Stromal cell of bone marrow (primary cell): Measurements from ENCODE around the gene TREH.
"Not testable (repeated sequence)": the region's sequence is repeated elsewhere in the genome, so short reads cannot be mapped to it uniquely, and the experiment has no call there.

Source experiments
- DNase-seq: peaks from one replicate; pipeline ENCODE4 v3.0.0-alpha.2; 2012; ENCODE audit warnings: low read depth

The TREH gene

GRCh38 chr11:118628861-118629549 is 50.4 kb downstream of the TREH start:
- no peak for DNase-seq

GRCh38 chr11:118628432-118628831 is 51.0 kb downstream of the TREH start:
- DNase-seq, result no peak

- DNase-seq, result no peak
These were observed 51.4 kb downstream of the TREH start for GRCh38 chr11:118628031-118628430.

GRCh38 chr11:118627566-118627965 is 51.9 kb downstream of the TREH start:
- DNase-seq, result no peak

- no peak for DNase-seq
These were observed 53.5 kb downstream of the TREH start for GRCh38 chr11:118625976-118626375.

GRCh38 chr11:118625036-118625690 is 54.3 kb downstream of the TREH start:
- DNase-seq, result no peak

GRCh38 chr11:118623269-118623655 is 56.2 kb downstream of the TREH start:
- DNase-seq, result no peak

- no peak for DNase-seq
These were observed 56.8 kb downstream of the TREH start for GRCh38 chr11:118622376-118623268.

- DNase-seq, result no peak
These were observed 57.6 kb downstream of the TREH start for GRCh38 chr11:118621784-118622375.

GRCh38 chr11:118621071-118621783 is 58.2 kb downstream of the TREH start:
- peak; percentile 79 for DNase-seq

- DNase-seq, result no peak
These were observed 58.9 kb downstream of the TREH start for GRCh38 chr11:118620529-118621070.

GRCh38 chr11:118619444-118620197 is 59.8 kb downstream of the TREH start:
- DNase-seq, result peak; percentile 96

- peak; percentile 66 for DNase-seq
These were observed 60.5 kb downstream of the TREH start for GRCh38 chr11:118618991-118619375.

- DNase-seq, result no peak
These were observed 61.1 kb downstream of the TREH start for GRCh38 chr11:118618115-118618990.

GRCh38 chr11:118615976-118616371 is 63.5 kb downstream of the TREH start:
- DNase-seq, result no peak

- DNase-seq, result no peak
These were observed 64.0 kb downstream of the TREH start for GRCh38 chr11:118615282-118615975.

- DNase-seq, result no peak
These were observed 64.9 kb downstream of the TREH start for GRCh38 chr11:118614511-118614910.

GRCh38 chr11:118612378-118612777 is 67.1 kb downstream of the TREH start:
- DNase-seq, result no peak

- not testable (repeated sequence) for DNase-seq
These were observed 68.0 kb downstream of the TREH start for GRCh38 chr11:118611433-118611795.
